Measurements from ENCODE around the gene CCDC57. TPM values are rescaled to one million over a fixed set of nuclear protein-coding genes. Genes with fewer than 3 reads are reported as not detected.
A peak's percentile ranks its signal among the peaks of the same experiment; 100 is the strongest.

The CCDC57 gene
- total RNA-seq, 2 donors from 2014 or later: 5.1 to 7.4 TPM

- DNase-seq (ENCODE audit: low spot score): no peak
- H3K27ac ChIP-seq: no peak overlapping the region
- TF ChIP-seq, protein P1, sequence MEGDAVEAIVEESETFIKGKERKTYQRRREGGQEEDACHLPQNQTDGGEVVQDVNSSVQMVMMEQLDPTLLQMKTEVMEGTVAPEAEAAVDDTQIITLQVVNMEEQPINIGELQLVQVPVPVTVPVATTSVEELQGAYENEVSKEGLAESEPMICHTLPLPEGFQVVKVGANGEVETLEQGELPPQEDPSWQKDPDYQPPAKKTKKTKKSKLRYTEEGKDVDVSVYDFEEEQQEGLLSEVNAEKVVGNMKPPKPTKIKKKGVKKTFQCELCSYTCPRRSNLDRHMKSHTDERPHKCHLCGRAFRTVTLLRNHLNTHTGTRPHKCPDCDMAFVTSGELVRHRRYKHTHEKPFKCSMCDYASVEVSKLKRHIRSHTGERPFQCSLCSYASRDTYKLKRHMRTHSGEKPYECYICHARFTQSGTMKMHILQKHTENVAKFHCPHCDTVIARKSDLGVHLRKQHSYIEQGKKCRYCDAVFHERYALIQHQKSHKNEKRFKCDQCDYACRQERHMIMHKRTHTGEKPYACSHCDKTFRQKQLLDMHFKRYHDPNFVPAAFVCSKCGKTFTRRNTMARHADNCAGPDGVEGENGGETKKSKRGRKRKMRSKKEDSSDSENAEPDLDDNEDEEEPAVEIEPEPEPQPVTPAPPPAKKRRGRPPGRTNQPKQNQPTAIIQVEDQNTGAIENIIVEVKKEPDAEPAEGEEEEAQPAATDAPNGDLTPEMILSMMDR (IDR thresholded peaks at IDR 0.05): no peak
- no peaks in the 10 kb centered on the region for H3K9me3 ChIP-seq
- no peaks in the 10 kb centered on the region for H3K4me1 ChIP-seq
- no peak overlapping the region for H3K4me3 ChIP-seq
- H3K27me3 ChIP-seq: no peaks in the 10 kb centered on the region
- H3K36me3 ChIP-seq: no peaks in the 10 kb centered on the region
These were observed 139.8 kb downstream of the CCDC57 start for GRCh38 chr17:82072827-82073226.

GRCh38 chr17:82070611-82071010 is 142.0 kb downstream of the CCDC57 start:
- Histone ChIP-seq H3K9me3 (no peaks in the 10 kb centered on the region), H3K4me1 (peaks cover 0 to 9% of the 10 kb centered on the region in 2 donors), H3K27me3 (no peaks in the 10 kb centered on the region), H3K4me3 (no peak overlapping the region), H3K27ac (no peak overlapping the region), H3K36me3 (no peaks in the 10 kb centered on the region)
- DNase-seq (ENCODE audit: low spot score): no peak
- TF ChIP-seq, protein P1 (IDR thresholded peaks at IDR 0.05): no peak

DNA sequence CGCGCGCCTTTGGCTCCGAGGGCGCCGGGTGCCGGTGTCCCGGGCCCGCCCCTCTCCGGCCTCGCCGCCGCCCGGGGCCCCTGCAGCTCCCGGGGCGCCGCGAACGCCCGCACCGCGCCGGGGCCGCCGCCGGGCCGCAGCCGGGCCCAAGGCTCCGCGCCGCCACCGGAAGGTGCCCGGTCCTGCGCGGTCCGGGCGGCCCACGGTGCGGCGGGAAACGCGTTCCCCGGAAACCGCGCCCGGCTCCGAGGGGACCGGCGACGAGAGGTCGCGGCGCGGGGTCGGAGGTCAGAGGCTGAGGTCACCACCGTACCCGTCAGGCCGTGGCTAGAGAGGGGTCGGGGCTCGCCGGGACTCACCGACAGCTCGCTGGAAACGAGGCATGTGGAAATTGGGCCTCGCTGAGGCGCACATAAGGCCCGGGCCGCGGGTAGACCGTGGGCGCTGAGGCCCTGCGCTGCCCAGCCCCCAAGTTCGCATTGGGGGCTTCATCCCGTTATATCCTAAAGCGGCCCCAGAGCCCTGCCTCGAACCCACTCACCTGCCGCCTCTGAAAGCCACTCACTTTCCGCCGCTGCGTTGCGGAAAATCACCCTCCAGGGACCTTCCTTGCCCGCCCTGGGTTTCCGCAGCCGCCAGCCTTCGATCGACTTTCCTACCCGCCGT is 146.9 kb downstream of the CCDC57 start, which contains the start of gene DUS1L:
TSS of gene DUS1L (minus strand) at position 167 of the 666 bp plus-strand sequence. CDS start 745 bp downstream, outside the sequence.
- H3K9me3 ChIP-seq: no peaks in the 10 kb centered on the region
- no peaks in the 10 kb centered on the region for H3K27me3 ChIP-seq
- DNase-seq (ENCODE audit: low spot score): no peak
- H3K36me3 ChIP-seq: peaks cover 10% of the 10 kb centered on the region
- peaks cover 0 to 31% of the 10 kb centered on the region in 2 donors for H3K4me1 ChIP-seq
- H3K4me3 ChIP-seq: peak within 1 kb of the TSS; percentile 77 to 89
- TF ChIP-seq, protein P1 (IDR thresholded peaks at IDR 0.05): no peak
- H3K27ac ChIP-seq: peak within 1 kb of the TSS; percentile 82 to 89

GRCh38 chr17:82065193-82065637 is 147.4 kb downstream of the CCDC57 start:
- TF ChIP-seq, protein P1 (IDR thresholded peaks at IDR 0.05): no peak
- peak overlapping the region; percentile 77 to 89 for H3K4me3 ChIP-seq
- no peaks in the 10 kb centered on the region for H3K9me3 ChIP-seq
- H3K36me3 ChIP-seq: peaks cover 16% of the 10 kb centered on the region
- no peaks in the 10 kb centered on the region for H3K27me3 ChIP-seq
- peak overlapping the region; percentile 63 to 81 for H3K27ac ChIP-seq
- DNase-seq (ENCODE audit: low spot score): no peak
- peaks cover 0 to 31% of the 10 kb centered on the region in 2 donors for H3K4me1 ChIP-seq

DNA sequence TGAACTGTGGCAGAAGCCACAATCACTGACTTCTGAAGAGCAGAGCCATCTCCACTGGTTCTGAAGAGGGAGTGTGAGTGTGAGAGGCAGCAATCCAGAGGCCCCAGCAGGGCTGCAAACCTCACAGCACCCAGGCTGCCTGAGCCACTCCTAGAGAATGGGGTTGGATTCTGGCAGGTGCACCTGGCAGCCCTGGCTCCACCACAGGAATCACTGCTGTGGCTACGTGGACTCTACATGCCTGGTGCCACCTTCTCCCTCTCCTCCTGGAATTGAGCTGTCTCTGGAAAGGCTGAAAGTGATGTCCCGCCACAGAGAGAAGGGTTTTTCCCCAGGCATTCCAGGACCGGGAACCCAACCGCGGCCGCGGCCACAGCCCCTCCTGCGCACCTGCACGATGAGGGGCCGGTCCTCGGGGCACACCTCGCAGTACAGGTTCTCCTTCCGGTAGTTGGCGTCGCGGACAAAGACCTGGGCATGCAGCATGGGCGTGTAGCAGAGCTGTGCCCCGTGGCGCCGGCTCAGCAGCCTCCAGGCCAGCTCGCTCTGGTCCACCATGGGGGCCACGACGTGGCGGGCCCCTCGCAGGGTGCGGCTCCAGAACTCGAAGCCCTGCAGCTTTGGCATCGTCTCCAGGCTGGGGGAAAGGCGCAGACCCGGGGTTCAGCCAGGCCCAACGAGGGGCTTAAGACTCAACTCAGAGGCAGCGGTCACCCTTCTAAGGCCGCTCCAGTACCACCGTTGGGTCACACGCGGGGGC is 148.0 kb downstream of the CCDC57 start:
- Histone ChIP-seq H3K36me3 (peaks cover 22% of the 10 kb centered on the region), H3K9me3 (no peaks in the 10 kb centered on the region), H3K27ac (peak overlapping the region; percentile 63 to 81), H3K27me3 (no peaks in the 10 kb centered on the region), H3K4me3 (peak overlapping the region; percentile 77 to 89), H3K4me1 (peaks cover 0 to 31% of the 10 kb centered on the region in 2 donors)
- DNase-seq (ENCODE audit: low spot score): no peak
- TF ChIP-seq, protein P1 (IDR thresholded peaks at IDR 0.05): no peak

Measured in right atrium auricular region (tissue), 2 donors.